ENCODE measurements around the gene TUSC1.
"Not testable (repeated sequence)": the region's sequence is repeated elsewhere in the genome, so short reads cannot be mapped to it uniquely, and the experiment has no call there.

GRCh38 chr9:25700899-25701298 is 22.7 kb upstream of the TUSC1 start:
- TF ChIP-seq CTCF (IDR thresholded peaks at IDR 0.05; ENCODE audit: insufficient read depth, low read length); GABPA (IDR thresholded peaks at IDR 0.05; ENCODE audit: low read depth); REST (IDR thresholded peaks at IDR 0.05; ENCODE audit: insufficient replicate concordance, low read depth); SPI1 (IDR thresholded peaks at IDR 0.05; ENCODE audit: borderline replicate concordance, low read depth): not testable (repeated sequence)

Measured in HL-60 (cell line).